HepG2 (cell line): ENCODE data around the gene SMC1B. TPM values are rescaled to one million over a fixed set of nuclear protein-coding genes. Genes with fewer than 3 reads are reported as not detected.

Source experiments
- ATAC-seq: fragments of 200-7000 bp; cut with Tn5 transposase; 3 replicates; pipeline ENCODE4 v1.9.1; 2020; ENCODE audit warnings: mild to moderate bottlenecking, moderate library complexity
- BruUV-seq: library from RNA; stranded (reverse); fragments of 400-500 nt; replicated peaks from 2 replicates; lab custom pipeline; 2021; lab: Mats Ljungman, UMichigan
- CTCF ChIA-PET: fragments of 300-600 bp; formaldehyde crosslinking; extraction: SDS; loops from one replicate; lab custom pipeline; 2021; ENCODE audit warnings: low total read pairs, inconsistent platforms, low intra/inter-chr PET ratio; lab: Yijun Ruan, JAX
- POLR2A ChIA-PET: fragments of 350-600 bp; sonication (Branson Sonifier 250); formaldehyde crosslinking; loops from one replicate; lab custom pipeline; 2020; ENCODE audit warnings: antibody characterized with exemption, inconsistent platforms; lab: Yijun Ruan, JAX
- DNase-seq: peaks from one replicate; pipeline ENCODE4 v3.0.0-alpha.2; 2015; ENCODE audit warnings: low spot score
- FAIRE-seq: peaks from 3 replicates; lab custom pipeline; 2011; peaks lifted over from hg19 to GRCh38; lab: Jason Lieb, UNC
- H2AFZ ChIP-seq: one replicate; pipeline ENCODE4 v1.6.1; 2011; ENCODE audit warnings: low read length, inconsistent platforms
- H3K27ac ChIP-seq: fragments of 300-600 bp; 3 replicates; pipeline ENCODE4 v1.8.0; 2011; ENCODE audit warnings: mixed run types, mild to moderate bottlenecking, mixed read lengths, low read length, inconsistent platforms; ENCODE audit not compliant: insufficient read depth; ENCODE audit errors: extremely low read length
- H3K27me3 ChIP-seq, 2 experiments: fragments of 200-600 bp in 1 of 2; 2 replicates in 1 of 2; 3 replicates in 1 of 2; pipeline versions ENCODE4 v1.6.0 to v1.8.0; 2011; ENCODE audit warnings: low read length in 2 of 2, mild to moderate bottlenecking in 2 of 2, moderate library complexity in 2 of 2, inconsistent platforms in 1 of 2; ENCODE audit not compliant: insufficient read depth in 2 of 2, control insufficient read depth in 1 of 2
- H3K36me3 ChIP-seq, 2 experiments: fragments of 200-600 bp in 1 of 2; replicated peaks in 1 of 2; 2 replicates in 1 of 2; 3 replicates in 1 of 2; pipeline versions ENCODE4 v1.5.1 to v1.8.0; 2011; ENCODE audit warnings: low read length in 2 of 2, inconsistent platforms in 1 of 2; ENCODE audit not compliant: insufficient read depth in 2 of 2, control insufficient read depth in 1 of 2
- H3K4me1 ChIP-seq: 2 replicates; pipeline ENCODE4 v1.5.1; 2012; ENCODE audit warnings: low read length, inconsistent platforms; ENCODE audit not compliant: insufficient read depth
- H3K4me2 ChIP-seq: 2 replicates; pipeline ENCODE4 v1.6.0; 2011; ENCODE audit warnings: low read depth, low read length, inconsistent platforms
- H3K4me3 ChIP-seq, 3 experiments: fragments of 200-600 bp in 1 of 3; sonication (generic), shearing (Covaris generic) in 1 of 3; replicated peaks in 1 of 3; 2 replicates each; pipeline ENCODE4 v1.5.1; 2011 to 2016; ENCODE audit warnings: low read length in 3 of 3, inconsistent platforms in 2 of 3, low read depth in 2 of 3, mild to moderate bottlenecking in 2 of 3, control low read depth in 1 of 3, mixed read lengths in 1 of 3; ENCODE audit not compliant: insufficient read depth in 1 of 3
- H3K79me2 ChIP-seq: one replicate; pipeline ENCODE4 v1.6.1; 2011; ENCODE audit warnings: low read length, inconsistent platforms; ENCODE audit not compliant: insufficient read depth
- H3K9ac ChIP-seq: 2 replicates; pipeline ENCODE4 v1.6.0; 2011; ENCODE audit warnings: mild to moderate bottlenecking, low read depth, low read length, inconsistent platforms; ENCODE audit not compliant: insufficient read depth
- H3K9me3 ChIP-seq: 2 replicates; pipeline ENCODE4 v1.5.1; 2012; ENCODE audit warnings: mild to moderate bottlenecking, low read length
- H4K20me1 ChIP-seq: 2 replicates; pipeline ENCODE4 v1.6.0; 2011; ENCODE audit warnings: inconsistent platforms, mild to moderate bottlenecking, low read length, moderate library complexity; ENCODE audit not compliant: insufficient read depth
- GPBP1L1 ChIP-seq: sonication (generic); formaldehyde crosslinking; IDR thresholded peaks from 2 replicates; pipeline ENCODE4 v1.5.0; 2020; ENCODE audit warnings: mild to moderate bottlenecking, missing genetic modification reagents
- NBN ChIP-seq: fragments of 450-650 bp; conservative IDR thresholded peaks from 2 replicates; pipeline ENCODE4 v1.6.1; 2017
- PLSCR1 ChIP-seq: sonication (generic); formaldehyde crosslinking; IDR thresholded peaks from 2 replicates; pipeline ENCODE4 v1.5.0; 2020; ENCODE audit warnings: missing genetic modification reagents, mild to moderate bottlenecking, borderline replicate concordance
- RARA ChIP-seq: IDR thresholded peaks from 2 replicates; pipeline ENCODE4 v1.6.1; 2016; ENCODE audit warnings: missing genetic modification reagents, missing compliant biosample characterization
- RELA ChIP-seq: sonication (generic); formaldehyde crosslinking; IDR thresholded peaks from 2 replicates; pipeline ENCODE4 v1.4.0; 2020; ENCODE audit warnings: missing genetic modification reagents
- ZNF12 ChIP-seq: sonication (generic); formaldehyde crosslinking; IDR thresholded peaks from 2 replicates; pipeline ENCODE4 v1.5.0; 2020; ENCODE audit warnings: missing genetic modification reagents
- ZNF407 ChIP-seq: sonication (generic); formaldehyde crosslinking; IDR thresholded peaks from one replicate; pipeline ENCODE4 v1.5.1; 2020; ENCODE audit warnings: mild to moderate bottlenecking, missing genetic modification reagents; ENCODE audit errors: not compliant biosample characterization
- ZSCAN9 ChIP-seq: IDR thresholded peaks from 2 replicates; pipeline ENCODE4 v1.6.1; 2016; ENCODE audit warnings: borderline replicate concordance
- WGBS: methylation state at CpG from one replicate; pipeline ENCODE4 v1.1.6; 2017; ENCODE audit warnings: low lambda C conversion rate; 5-methylcytosine and 5-hydroxymethylcytosine counted together
- in situ Hi-C: cut with HindIII; loops from 2 replicates; pipeline ENCODE4 v1.10.0; 2017; ENCODE audit warnings: low pct_unique_long_range_greater_than_20kb; ENCODE audit not compliant: extremely low pct_ligation_motif_present
- intact Hi-C: fragments of 100-400 bp; cut with micrococcal nuclease; formaldehyde crosslinking; loops from one replicate; pipeline ENCODE4 v1.10.0; 2022; ENCODE audit not compliant: unreplicated experiment
- polyA plus RNA-seq, 8 experiments: library from polyadenylated mRNA; depleted of rRNA in 3 of 8; stranded (reverse) in 7 of 8; unstranded in 1 of 8; fragments of >200 nt; fragmentation: Illumina TruSeq in 4 of 8; extraction: Trizol in 4 of 8; gene quantifications; 2 replicates each; pipeline versions ENCODE4 v1.2.1 to v1.2.3, GENCODE V29; 2011 to 2016; ENCODE audit warnings: low read depth in 4 of 8, missing spikeins in 1 of 8, mixed read lengths in 1 of 8; ENCODE audit not compliant: insufficient read depth in 1 of 8
- total RNA-seq, 5 experiments: library from RNA; depleted of rRNA; stranded (reverse); fragments of >200 nt; fragmentation: Illumina TruSeq; extraction: Trizol; gene quantifications; 2 replicates each; pipeline ENCODE4 v1.2.3, GENCODE V29; 2016; ENCODE audit warnings: low read depth in 1 of 5
- TF ChIP-seq, protein P1 (sequence below): sonication (generic); formaldehyde crosslinking; IDR thresholded peaks from 2 replicates; pipeline ENCODE4 v1.9.0; 2021; ENCODE audit warnings: missing genetic modification reagents, borderline replicate concordance
- TF ChIP-seq, protein P2 (sequence below): sonication (generic); formaldehyde crosslinking; IDR thresholded peaks from 2 replicates; pipeline ENCODE4 v1.4.0; 2020; ENCODE audit warnings: mild to moderate bottlenecking, missing genetic modification reagents

SMC1B gene
- total and polyA plus RNA-seq, 2 of the 13 experiments (the other 11 are each of a cell fraction or from before 2014, with no cell fraction given) = not detected

DNA sequence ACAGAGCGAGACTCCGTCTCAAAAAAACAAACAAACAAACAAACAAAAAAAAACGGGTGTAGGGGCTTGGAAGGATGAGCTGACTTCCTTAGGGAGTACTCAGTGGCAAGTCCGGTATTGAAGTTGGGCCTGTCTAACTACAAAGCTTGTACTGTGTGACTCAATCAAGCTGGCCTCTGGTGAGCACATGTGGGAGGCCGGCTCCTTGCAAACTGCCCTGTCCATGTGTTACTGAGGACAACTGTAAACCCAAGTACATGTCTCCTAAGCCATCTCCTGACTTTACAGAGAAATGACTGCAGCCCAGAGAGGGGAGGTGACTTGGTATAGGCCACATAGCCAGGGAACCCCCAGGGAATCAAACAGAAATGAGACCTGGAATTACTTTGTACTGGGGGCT is 11.7 kb upstream of the SMC1B start (continued):
- TF ChIP-seq, protein P1, sequence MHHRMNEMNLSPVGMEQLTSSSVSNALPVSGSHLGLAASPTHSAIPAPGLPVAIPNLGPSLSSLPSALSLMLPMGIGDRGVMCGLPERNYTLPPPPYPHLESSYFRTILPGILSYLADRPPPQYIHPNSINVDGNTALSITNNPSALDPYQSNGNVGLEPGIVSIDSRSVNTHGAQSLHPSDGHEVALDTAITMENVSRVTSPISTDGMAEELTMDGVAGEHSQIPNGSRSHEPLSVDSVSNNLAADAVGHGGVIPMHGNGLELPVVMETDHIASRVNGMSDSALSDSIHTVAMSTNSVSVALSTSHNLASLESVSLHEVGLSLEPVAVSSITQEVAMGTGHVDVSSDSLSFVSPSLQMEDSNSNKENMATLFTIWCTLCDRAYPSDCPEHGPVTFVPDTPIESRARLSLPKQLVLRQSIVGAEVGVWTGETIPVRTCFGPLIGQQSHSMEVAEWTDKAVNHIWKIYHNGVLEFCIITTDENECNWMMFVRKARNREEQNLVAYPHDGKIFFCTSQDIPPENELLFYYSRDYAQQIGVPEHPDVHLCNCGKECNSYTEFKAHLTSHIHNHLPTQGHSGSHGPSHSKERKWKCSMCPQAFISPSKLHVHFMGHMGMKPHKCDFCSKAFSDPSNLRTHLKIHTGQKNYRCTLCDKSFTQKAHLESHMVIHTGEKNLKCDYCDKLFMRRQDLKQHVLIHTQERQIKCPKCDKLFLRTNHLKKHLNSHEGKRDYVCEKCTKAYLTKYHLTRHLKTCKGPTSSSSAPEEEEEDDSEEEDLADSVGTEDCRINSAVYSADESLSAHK (CRISPR knock-in tag) = no peak
- TF ChIP-seq ZNF12 (no peak), RARA (no peak)

DNA sequence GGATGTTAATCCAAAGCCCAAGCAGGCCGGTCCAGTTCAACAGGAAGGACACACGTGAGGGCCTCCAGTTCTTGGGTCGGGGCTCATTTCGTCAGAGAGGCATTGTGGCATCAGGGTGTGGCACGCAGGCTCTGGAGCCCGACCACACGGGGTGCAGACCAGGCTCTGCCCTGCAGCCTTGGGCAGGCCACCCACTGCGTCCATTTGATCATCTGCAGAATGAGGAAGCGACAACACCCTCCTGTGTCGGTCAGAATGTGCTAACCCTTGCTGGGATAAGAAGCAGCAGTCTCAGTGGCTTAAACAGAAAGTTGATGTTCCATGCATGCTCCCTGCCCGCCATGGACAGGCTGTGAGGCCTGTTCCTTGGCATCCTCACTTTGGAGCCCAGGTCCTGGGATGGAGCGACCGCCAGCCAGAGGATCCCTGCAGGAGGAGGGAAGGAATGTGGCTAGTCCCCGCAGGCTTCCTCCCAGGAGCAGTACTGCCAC is 10.9 kb upstream of the SMC1B start:
- Histone ChIP-seq H3K4me2 (no peak overlapping the region), H3K79me2 (no peaks in the 10 kb centered on the region), H3K9me3 (no peaks in the 10 kb centered on the region), H3K4me1 (no peaks in the 10 kb centered on the region), H3K4me3 (no peak overlapping the region), H3K36me3 (no peaks in the 10 kb centered on the region), H4K20me1 (no peaks in the 10 kb centered on the region), H3K27me3 (peaks cover 1 to 15% of the 10 kb centered on the region in 2 experiments; a peak in 3 of 5 replicates), H3K27ac (no peak overlapping the region), H3K9ac (no peak overlapping the region), H2AFZ (no peak overlapping the region)
- no peak for DNase-seq
- in situ Hi-C loops = no loop called here
- CTCF ChIA-PET = no interaction called here
- BruUV-seq = no TSS peak
- intact Hi-C loops = no loop called here
- FAIRE-seq = no peak
- no peak for ATAC-seq
- WGBS = 77% methylated on average over 6 of the region's 14 CpGs
- POLR2A ChIA-PET = no interaction called here
- TF ChIP-seq RELA = no peak
- TF ChIP-seq, protein P2, sequence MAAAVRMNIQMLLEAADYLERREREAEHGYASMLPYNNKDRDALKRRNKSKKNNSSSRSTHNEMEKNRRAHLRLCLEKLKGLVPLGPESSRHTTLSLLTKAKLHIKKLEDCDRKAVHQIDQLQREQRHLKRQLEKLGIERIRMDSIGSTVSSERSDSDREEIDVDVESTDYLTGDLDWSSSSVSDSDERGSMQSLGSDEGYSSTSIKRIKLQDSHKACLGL = no peak
- TF ChIP-seq ZNF407 (CRISPR knock-in tag) = no peak
- TF ChIP-seq ZSCAN9 (CRISPR knock-in tag) = no peak
- no peak for TF ChIP-seq NBN
- no peak for TF ChIP-seq PLSCR1 (CRISPR knock-in tag)
- TF ChIP-seq GPBP1L1 (CRISPR knock-in tag) = no peak
